HG02852 (cell line): ENCODE results near the gene DHX29.
"Not testable (repeated sequence)": the region's sequence is repeated elsewhere in the genome, so short reads cannot be mapped to it uniquely, and the experiment has no call there.

Experiments used
- ATAC-seq: cut with Tn5 transposase; IDR thresholded peaks from one replicate; pipeline ENCODE4 v1.9.1; 2021; ENCODE audit warnings: mild to moderate bottlenecking, moderate library complexity; ENCODE audit not compliant: unreplicated experiment

Gene DHX29

GRCh38 chr5:55318237-55318636 is 10.7 kb upstream of the DHX29 start:
- ATAC-seq: not testable (repeated sequence)

DNA sequence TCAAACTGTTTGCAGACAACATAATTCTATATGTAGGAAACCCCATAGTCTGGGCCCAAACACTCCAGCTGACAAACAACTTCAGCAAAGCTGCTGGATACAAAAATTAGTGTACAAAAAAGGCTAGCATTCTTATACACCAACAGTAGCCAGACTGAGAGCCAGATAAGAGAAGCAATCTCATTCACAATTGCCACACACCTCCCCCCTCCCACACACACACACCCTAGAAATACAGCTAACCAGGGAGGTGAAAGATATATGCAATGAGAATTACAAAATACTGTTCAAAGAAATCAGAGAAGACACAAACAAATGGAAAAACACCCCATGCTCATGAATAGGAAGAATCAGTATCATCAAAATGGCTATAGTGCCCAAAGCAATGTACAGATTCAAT is 9.3 kb upstream of the DHX29 start:
- ATAC-seq: no peak

GRCh38 chr5:55316289-55316688 is 8.8 kb upstream of the DHX29 start:
- no peak for ATAC-seq

DNA sequence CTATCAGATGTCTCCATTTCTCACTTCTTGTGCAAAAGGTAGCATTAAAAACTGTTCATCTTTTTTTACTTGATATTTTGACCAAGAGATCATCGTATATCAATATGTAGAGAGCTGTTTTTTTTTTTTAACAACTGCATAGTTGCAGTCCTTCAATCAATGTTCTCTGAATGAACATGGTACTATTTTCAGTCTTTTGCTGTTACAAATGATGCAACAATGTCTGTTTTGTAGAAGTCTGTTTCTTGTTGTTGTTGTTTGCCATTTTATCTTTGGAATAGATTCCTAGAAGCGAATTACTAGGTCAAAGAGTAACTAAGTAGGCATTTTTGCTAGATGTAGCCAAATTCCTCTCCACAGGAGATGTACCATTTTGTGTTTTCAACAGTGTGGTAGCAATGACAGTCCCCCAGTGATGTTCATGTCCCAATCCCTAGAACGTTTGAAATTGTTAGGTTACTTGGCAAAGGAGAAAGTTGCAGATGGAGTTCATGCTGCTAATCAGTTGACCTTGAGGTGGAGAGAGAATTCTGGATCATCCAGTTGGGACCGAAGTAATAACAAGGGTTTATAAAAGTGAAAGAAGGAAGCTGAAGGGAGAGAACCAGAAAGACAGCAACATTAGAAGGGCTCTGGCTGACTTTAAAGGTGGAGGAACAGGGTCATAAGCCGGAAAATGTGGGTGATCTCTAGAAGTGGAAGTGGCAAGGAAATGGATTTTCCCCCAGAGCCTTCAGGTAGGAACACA is 6.5 kb upstream of the DHX29 start:
- no peak for ATAC-seq

- ATAC-seq: peak; percentile 2
These were observed 851 bp upstream of the DHX29 start for GRCh38 chr5:55308254-55308836.

DNA sequence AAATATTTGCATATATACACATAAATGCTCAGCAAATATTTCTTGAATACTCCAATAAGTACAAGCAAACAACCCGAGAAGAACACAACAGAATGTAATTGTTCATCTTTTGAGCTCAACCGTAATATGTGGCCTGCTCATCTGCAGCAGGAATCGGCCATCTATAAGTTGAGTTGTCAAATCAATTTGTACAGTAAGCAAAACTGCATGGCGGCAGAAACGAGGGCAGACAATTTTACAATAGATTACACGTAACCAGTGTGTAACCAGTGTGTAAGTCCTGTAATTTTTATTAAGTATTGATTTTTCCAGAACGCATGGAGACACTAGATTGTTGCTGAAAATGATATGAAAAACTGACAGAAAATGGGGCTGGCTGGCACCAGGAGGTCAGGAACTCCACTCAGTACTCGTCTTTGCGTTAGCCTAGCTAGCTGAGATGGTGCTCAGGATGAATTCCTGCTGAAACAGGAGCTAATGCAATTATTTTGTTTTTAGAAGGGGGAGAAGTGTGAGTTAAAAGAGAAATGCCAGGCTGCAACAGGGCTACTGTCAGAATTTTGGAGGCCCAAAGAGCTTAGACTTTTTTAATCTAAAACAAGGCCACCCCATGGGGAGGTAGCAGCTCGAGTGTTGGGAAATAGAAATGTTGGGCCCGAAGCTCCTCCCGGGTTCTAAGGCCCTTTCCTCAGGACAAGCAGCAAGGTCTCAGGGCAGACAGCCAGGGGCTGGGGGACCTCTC is 682 bp downstream of the DHX29 start:
- peak; percentile 2 for ATAC-seq

GRCh38 chr5:55305345-55305744 is 2.1 kb downstream of the DHX29 start:
- no peak for ATAC-seq

- no peak for ATAC-seq
These were observed 2.9 kb downstream of the DHX29 start for GRCh38 chr5:55304584-55304983.

GRCh38 chr5:55303238-55303690 is 4.2 kb downstream of the DHX29 start:
- ATAC-seq: no peak

DNA sequence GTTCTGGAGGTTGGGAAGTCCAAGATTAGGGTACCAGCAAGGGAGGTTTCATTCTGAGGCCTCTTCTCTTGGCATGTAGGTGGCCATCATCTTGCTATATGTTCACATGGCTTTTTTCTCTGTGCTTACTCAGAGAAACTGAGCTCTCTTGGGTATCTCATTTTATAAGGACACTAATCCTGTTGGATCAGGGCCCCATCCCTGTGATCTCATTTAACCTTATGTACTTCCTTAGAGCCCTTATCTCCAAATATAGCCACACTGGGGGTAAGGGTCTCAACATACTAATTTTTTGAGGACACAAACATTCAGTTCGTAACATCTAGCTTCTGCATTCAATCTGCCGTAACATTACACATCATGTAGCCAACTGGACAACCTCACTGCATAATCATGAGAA is 6.6 kb downstream of the DHX29 start:
- no peak for ATAC-seq

DNA sequence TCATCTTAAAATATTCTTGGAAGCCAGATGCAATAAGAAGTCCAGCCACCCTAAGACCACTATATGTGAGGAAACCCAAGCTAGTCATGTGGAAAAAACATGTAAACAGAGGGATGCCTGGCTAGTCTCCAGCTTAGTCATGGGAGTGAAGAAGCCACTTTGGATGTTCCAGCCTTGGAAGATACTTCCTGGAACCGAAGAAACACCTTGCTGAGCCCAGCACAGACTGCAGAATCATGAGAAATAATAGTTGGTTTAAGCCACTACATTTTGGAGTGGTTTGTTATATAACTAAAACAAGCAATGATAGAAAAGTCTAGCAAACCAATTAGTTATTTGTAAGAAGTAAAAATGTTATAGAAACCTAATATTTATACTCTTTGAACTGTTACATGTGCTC is 12.6 kb downstream of the DHX29 start:
- ATAC-seq: no peak

DNA sequence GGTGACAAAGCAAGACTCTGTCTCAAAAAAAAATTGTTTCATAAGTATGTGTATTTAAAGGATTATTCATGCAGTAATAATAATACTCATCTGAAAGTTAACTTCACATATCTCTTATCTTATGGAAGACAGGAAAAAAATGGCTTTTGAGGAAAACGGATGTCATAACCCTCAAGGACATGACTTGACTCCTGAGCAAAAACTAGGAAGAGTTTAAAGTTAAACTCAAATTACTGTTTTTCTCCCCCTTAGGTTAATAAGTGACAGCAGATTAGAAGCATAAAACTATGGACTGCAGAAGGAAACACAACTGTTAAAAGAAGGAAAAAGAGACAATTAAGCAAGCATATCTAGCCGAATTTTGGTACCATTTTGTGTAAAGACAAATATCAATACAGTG is 16.5 kb downstream of the DHX29 start:
- no peak for ATAC-seq

- no peak for ATAC-seq
These were observed 17.7 kb downstream of the DHX29 start for GRCh38 chr5:55289808-55290207.

GRCh38 chr5:55286411-55286933 is 21.0 kb downstream of the DHX29 start:
- ATAC-seq: no peak

DNA sequence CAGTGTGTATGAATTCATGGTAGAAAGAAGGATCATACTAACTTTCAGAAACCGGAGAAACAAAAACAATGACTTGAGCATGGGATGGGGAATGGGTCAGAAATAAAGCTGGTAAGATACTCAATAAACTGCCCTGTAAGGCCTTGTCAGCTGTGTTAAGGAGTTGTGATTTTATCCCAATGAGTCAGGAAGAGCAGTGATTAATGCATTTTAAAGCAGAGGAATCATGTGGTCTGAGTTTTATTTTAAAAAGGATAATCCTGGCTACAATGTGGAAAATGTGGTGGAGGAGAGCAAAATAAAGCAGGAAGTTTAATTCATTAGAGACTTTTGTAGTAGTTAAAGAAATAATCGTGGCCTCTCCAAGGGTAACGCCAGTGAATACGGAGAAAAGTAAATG is 28.7 kb downstream of the DHX29 start:
- no peak for ATAC-seq

- ATAC-seq: no peak
These were observed 30.7 kb downstream of the DHX29 start for GRCh38 chr5:55276771-55277170.

- no peak for ATAC-seq
These were observed 49.2 kb downstream of the DHX29 start for GRCh38 chr5:55258339-55258738.

- ATAC-seq: no peak
These were observed 52.7 kb downstream of the DHX29 start for GRCh38 chr5:55254802-55255201.

DNA sequence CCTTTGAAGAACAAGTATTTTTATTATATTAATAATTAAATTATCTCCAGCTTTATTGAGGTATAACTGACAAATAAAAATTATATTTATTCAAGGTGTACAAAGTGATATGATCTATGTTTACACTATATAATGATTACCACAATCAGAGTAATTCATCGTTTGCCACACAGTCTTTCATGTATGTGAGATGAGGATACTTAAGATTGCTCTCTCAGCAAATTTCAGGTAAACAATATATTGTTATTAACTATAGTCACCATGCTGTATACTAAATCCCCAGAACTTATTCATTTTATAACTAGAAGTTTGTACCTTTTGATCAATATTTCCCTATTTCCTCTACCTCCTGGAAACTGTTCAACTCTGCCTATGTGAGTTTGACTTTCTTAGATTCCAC is 57.4 kb downstream of the DHX29 start:
- no peak for ATAC-seq

DNA sequence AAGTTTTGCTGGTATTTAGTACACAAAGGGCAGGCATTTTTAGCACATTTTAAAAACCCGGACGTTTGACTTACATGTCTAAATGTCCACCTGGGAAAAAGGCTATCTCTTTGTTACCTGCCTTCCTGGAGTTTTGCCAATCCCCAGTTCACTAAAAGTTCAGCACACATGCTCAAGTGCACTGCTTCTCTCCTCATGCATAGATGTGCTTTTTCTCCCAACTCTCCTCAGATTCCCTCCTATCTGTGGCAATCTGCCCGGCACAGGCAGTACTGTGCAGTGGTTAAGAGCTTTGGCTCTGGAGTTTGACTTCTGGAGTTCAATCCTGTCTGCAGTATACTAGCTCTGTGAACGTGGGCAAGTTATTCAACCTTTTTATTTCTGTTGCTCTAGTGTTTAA is 65.7 kb downstream of the DHX29 start:
- ATAC-seq: no peak

GRCh38 chr5:55236800-55237199 is 70.7 kb downstream of the DHX29 start:
- no peak for ATAC-seq
